GM23338 (cell line): ENCODE results near the gene ETFBKMT. TPM values are rescaled to one million over a fixed set of nuclear protein-coding genes. Genes with fewer than 3 reads are reported as not detected.

Experiments
- ATAC-seq: fragments of 200-7000 bp; cut with Tn5 transposase; 3 replicates; pipeline ENCODE4 v1.9.1; 2020
- DNase-seq: peaks from one replicate; pipeline ENCODE4 v3.0.0-alpha.2; 2015; ENCODE audit warnings: low spot score
- H2AFZ ChIP-seq: fragments of 200-600 bp; sonication (generic); 2 replicates; pipeline ENCODE4 v1.8.0; 2016; ENCODE audit warnings: antibody characterized with exemption, mild to moderate bottlenecking, moderate library complexity
- H3F3A ChIP-seq: fragments of 200-600 bp; sonication (generic); replicated peaks from 2 replicates; pipeline ENCODE4 v1.8.0; 2017; ENCODE audit warnings: antibody characterized with exemption, mixed run types, low read depth
- H3K27ac ChIP-seq: fragments of 200-600 bp; sonication (generic); 2 replicates; pipeline ENCODE4 v1.6.1; 2016; ENCODE audit warnings: low read depth
- H3K27me3 ChIP-seq: fragments of 200-600 bp; sonication (generic); 2 replicates; pipeline ENCODE4 v1.8.0; 2016; ENCODE audit warnings: mild to moderate bottlenecking, mixed run types, moderate library complexity; ENCODE audit not compliant: insufficient read depth
- H3K36me3 ChIP-seq: fragments of 200-600 bp; sonication (generic); 2 replicates; pipeline ENCODE4 v1.8.0; 2016; ENCODE audit warnings: mild to moderate bottlenecking; ENCODE audit not compliant: insufficient read depth
- H3K4me1 ChIP-seq: fragments of 200-600 bp; sonication (generic); 2 replicates; pipeline ENCODE4 v1.8.0; 2016; ENCODE audit warnings: mild to moderate bottlenecking, moderate library complexity; ENCODE audit not compliant: insufficient read depth
- H3K4me2 ChIP-seq: fragments of 200-600 bp; sonication (generic); 2 replicates; pipeline ENCODE4 v1.7.1; 2017; ENCODE audit warnings: mixed run types
- H3K4me3 ChIP-seq: fragments of 200-600 bp; sonication (generic); 2 replicates; pipeline ENCODE4 v1.6.1; 2016; ENCODE audit warnings: mixed run types
- H3K79me2 ChIP-seq: fragments of 200-600 bp; sonication (generic); replicated peaks from 2 replicates; pipeline ENCODE4 v1.8.0; 2017; ENCODE audit warnings: mild to moderate bottlenecking; ENCODE audit not compliant: insufficient read depth
- H3K9me2 ChIP-seq: fragments of 200-600 bp; sonication (generic); 2 replicates; pipeline ENCODE4 v1.8.0; 2017; ENCODE audit not compliant: insufficient read depth
- H4K20me1 ChIP-seq: fragments of 200-600 bp; sonication (generic); replicated peaks from 2 replicates; pipeline ENCODE4 v1.8.0; 2017; ENCODE audit warnings: mild to moderate bottlenecking; ENCODE audit not compliant: insufficient read depth
- H3K27ac Mint-ChIP-seq: 2 replicates; pipeline ENCODE4 v1.8.0; 2020; ENCODE audit warnings: inconsistent platforms, mild to moderate bottlenecking, moderate library complexity, mixed read lengths
- H3K27me3 Mint-ChIP-seq: 3 replicates; pipeline ENCODE4 v1.8.0; 2022; ENCODE audit warnings: low read depth, mild to moderate bottlenecking, moderate library complexity, mixed read lengths, inconsistent platforms; ENCODE audit not compliant: insufficient read depth, poor library complexity
- H3K36me3 Mint-ChIP-seq: 3 replicates; pipeline ENCODE4 v1.8.0; 2021; ENCODE audit warnings: low read depth, mild to moderate bottlenecking, inconsistent platforms, moderate library complexity, mixed read lengths
- H3K4me1 Mint-ChIP-seq: 3 replicates; pipeline ENCODE4 v1.8.0; 2020; ENCODE audit warnings: mild to moderate bottlenecking, inconsistent platforms, mixed read lengths
- H3K4me3 Mint-ChIP-seq: 3 replicates; pipeline ENCODE4 v1.8.0; 2021; ENCODE audit warnings: moderate library complexity, mild to moderate bottlenecking, inconsistent platforms, mixed read lengths
- H3K9me3 Mint-ChIP-seq: 3 replicates; pipeline ENCODE4 v1.8.0; 2020; ENCODE audit warnings: moderate library complexity, mild to moderate bottlenecking, inconsistent platforms, mixed read lengths
- CREB1 ChIP-seq: fragments of 250-450 bp; sonication (Bioruptor Pico); IDR thresholded peaks from 2 replicates; pipeline ENCODE4 v1.5.0; 2020; ENCODE audit warnings: low read depth, mild to moderate bottlenecking, moderate library complexity
- CTCF ChIP-seq, 2 experiments: fragments of 200-600 bp in 1 of 2; sonication (generic) in 1 of 2; conservative IDR thresholded peaks; 2 replicates each; pipeline versions ENCODE4 v1.5.1 to v1.6.1; 2016 to 2017; ENCODE audit warnings: antibody characterized with exemption in 2 of 2, low read depth in 2 of 2, mild to moderate bottlenecking in 2 of 2, moderate library complexity in 1 of 2
- EZH2phosphoT487 ChIP-seq: fragments of 200-600 bp; sonication (generic); IDR thresholded peaks from one replicate; pipeline ENCODE4 v1.8.1; 2018; ENCODE audit warnings: antibody characterized with exemption; ENCODE audit not compliant: unreplicated experiment
- NANOG ChIP-seq: IDR thresholded peaks from 2 replicates; pipeline ENCODE4 v1.6.1; 2016; ENCODE audit warnings: antibody characterized with exemption, borderline replicate concordance
- POLR2AphosphoS5 ChIP-seq: IDR thresholded peaks from 2 replicates; pipeline ENCODE4 v1.6.1; 2016; ENCODE audit warnings: antibody characterized with exemption, low read depth
- STAT1 ChIP-seq: IDR thresholded peaks from one replicate; pipeline ENCODE4 v1.6.1; 2016; ENCODE audit warnings: antibody characterized with exemption; ENCODE audit not compliant: unreplicated experiment
- ZNF114 ChIP-seq: fragments of 250-450 bp; sonication (Bioruptor Pico); IDR thresholded peaks from 2 replicates; pipeline ENCODE4 v1.5.0; 2020; ENCODE audit warnings: mild to moderate bottlenecking, moderate library complexity
- ZNF331 ChIP-seq: fragments of 250-450 bp; sonication (Bioruptor Pico); IDR thresholded peaks from 2 replicates; pipeline ENCODE4 v1.5.0; 2020; ENCODE audit warnings: low read depth, mild to moderate bottlenecking, moderate library complexity
- ZNF462 ChIP-seq: fragments of 250-450 bp; sonication (Bioruptor Pico); IDR thresholded peaks from 2 replicates; pipeline ENCODE4 v1.5.0; 2020; ENCODE audit warnings: mild to moderate bottlenecking, moderate library complexity
- polyA plus RNA-seq: library from polyadenylated mRNA; unstranded; fragments of >200 nt; fragmentation: Nextera tagmentation; extraction: Ambion mirVana; gene quantifications from 2 replicates; pipeline ENCODE4 v1.2.1, GENCODE V29; 2016
- total RNA-seq: library from RNA; depleted of rRNA; stranded (reverse); fragments of >200 nt; shearing (Covaris generic); gene quantifications from 2 replicates; pipeline ENCODE4 v1.2.3, GENCODE V29; 2014

ETFBKMT gene
- total and polyA plus RNA-seq, 2 experiments from 2014 or later: 0.79 to 3.2 TPM

GRCh38 chr12:31650918-31651317 lies 8.6 kb upstream of the ETFBKMT start:
- TF ChIP-seq ZNF462 (CRISPR knock-in tag): no peak
- TF ChIP-seq ZNF114: no peak
- TF ChIP-seq NANOG: no peak
- no peak for TF ChIP-seq EZH2phosphoT487
- TF ChIP-seq STAT1: no peak
- no peak for TF ChIP-seq CREB1
- no peak for TF ChIP-seq CTCF (conservative IDR thresholded peaks at IDR 0.05; ENCODE audit: low read depth in 2 of 2)
- no peak for TF ChIP-seq ZNF331 (CRISPR knock-in tag)
- TF ChIP-seq POLR2AphosphoS5: no peak
- H2AFZ ChIP-seq: no peak overlapping the region; the same call in 1 of the 2 replicates
- Mint-ChIP-seq H3K9me3 (no peaks in the 10 kb centered on the region), H3K4me3 (no peak overlapping the region), H3K27ac (no peak overlapping the region), H3K27me3 (peaks cover 6% of the 10 kb centered on the region), H3K4me1 (peaks cover 3% of the 10 kb centered on the region; the same call in 1 of the 3 replicates), H3K36me3 (no peaks in the 10 kb centered on the region)
- no peaks in the 10 kb centered on the region for H3K27me3 ChIP-seq
- no peaks in the 10 kb centered on the region; the same call in 1 of the 2 replicates for H3K4me1 ChIP-seq
- no peak for ATAC-seq
- H4K20me1 ChIP-seq: no peaks in the 10 kb centered on the region
- no peaks in the 10 kb centered on the region for H3F3A ChIP-seq
- DNase-seq: no peak
- H3K36me3 ChIP-seq: no peaks in the 10 kb centered on the region
- no peak overlapping the region for H3K27ac ChIP-seq
- H3K4me2 ChIP-seq: no peak overlapping the region
- H3K9me2 ChIP-seq: no peaks in the 10 kb centered on the region
- no peaks in the 10 kb centered on the region for H3K79me2 ChIP-seq
- H3K4me3 ChIP-seq: no peak overlapping the region
